ENCODE measurements around the gene ABCB10. TPM values are rescaled to one million over a fixed set of nuclear protein-coding genes. Genes with fewer than 3 reads are reported as not detected.
A peak's percentile ranks its signal among the peaks of the same experiment; 100 is the strongest.

The ABCB10 gene
- polyA plus RNA-seq, 2 of the 4 experiments (the other 2 are of a cell fraction): 13.9 to 16.3 TPM

DNA sequence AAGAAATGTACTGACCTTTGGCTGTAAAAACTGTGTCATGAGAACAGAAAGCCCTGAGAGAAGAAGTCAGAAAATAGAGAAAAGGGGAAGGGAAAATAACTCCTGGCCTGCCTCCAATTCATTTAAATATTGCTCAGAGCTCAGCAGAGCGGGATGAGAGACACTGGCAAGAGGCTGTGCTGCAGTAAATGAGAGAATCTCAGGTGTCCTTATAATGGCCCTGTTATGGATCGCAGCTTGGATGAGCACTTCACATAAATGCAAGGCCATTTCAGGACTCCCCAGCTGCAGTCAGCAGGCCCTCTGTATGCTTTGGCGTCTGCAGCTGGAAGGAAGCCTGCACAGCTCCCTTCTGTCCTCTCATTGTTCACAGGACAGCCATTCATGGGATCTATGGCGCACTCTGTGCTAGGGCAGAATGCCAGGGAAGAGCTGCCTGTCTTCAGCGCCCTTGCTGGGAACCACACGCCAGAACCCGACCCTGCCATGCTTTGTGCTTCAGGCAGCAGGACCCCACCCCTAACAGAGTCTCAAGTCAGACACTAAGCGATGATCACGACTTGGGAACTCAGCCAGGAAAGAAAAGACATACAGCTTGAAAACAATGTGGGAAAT lies 20.7 kb upstream of the ABCB10 start:
- Histone ChIP-seq H3K27ac (no peak overlapping the region), H3K4me2 (no peak overlapping the region), H3K4me3 (no peak overlapping the region), H3K4me1 (no peaks in the 10 kb centered on the region), H3K9me3 (no peaks in the 10 kb centered on the region)
- CTCF ChIA-PET: interaction anchor here (1.0 to 1.2 kb wide), 3 partner anchors 17 to 21 kb away, joined by 3 read pairs; no protein-coding TSS in a partner anchor
- ATAC-seq (peak in 1 of 2 experiments; percentile 51; a peak in 3 of 6 replicates), DNase-seq (ENCODE audit: low read depth in 1 of 2, low spot score in 1 of 2) (no peak), FAIRE-seq (no peak)
- WGBS (ENCODE audit: missing lambda C conversion rate): 73% methylated on average over 9 of the region's 9 CpGs
- TF ChIP-seq MAZ (IDR thresholded peaks at IDR 0.05; ENCODE audit: borderline replicate concordance, low read depth, low read length) (no peak), GATA3 (IDR thresholded peaks at IDR 0.05; ENCODE audit: borderline replicate concordance) (no peak), TFCP2L1 (CRISPR knock-in tag; IDR thresholded peaks at IDR 0.05) (no peak), ESRRA (IDR thresholded peaks at IDR 0.05; ENCODE audit: borderline replicate concordance, low read length) (no peak), CEBPB (IDR thresholded peaks at IDR 0.05) (no peak), HOXA7 (CRISPR knock-in tag; IDR thresholded peaks at IDR 0.05) (no peak), EHF (CRISPR knock-in tag; IDR thresholded peaks at IDR 0.05) (no peak), FOSL2 (IDR thresholded peaks at IDR 0.05) (no peak), FOSL2 (CRISPR knock-in tag; IDR thresholded peaks at IDR 0.05) (no peak), HOXB5 (CRISPR knock-in tag; IDR thresholded peaks at IDR 0.05) (no peak), MAFK (IDR thresholded peaks at IDR 0.05; ENCODE audit: partially characterized antibody) (no peak), ZSCAN20 (CRISPR knock-in tag; IDR thresholded peaks at IDR 0.05) (no peak), ZFP36 (IDR thresholded peaks at IDR 0.05; ENCODE audit: borderline replicate concordance, partially characterized antibody) (no peak), RCOR1 (IDR thresholded peaks at IDR 0.05; ENCODE audit: low read depth, low read length) (no peak)
- TF ChIP-seq, protein P1, sequence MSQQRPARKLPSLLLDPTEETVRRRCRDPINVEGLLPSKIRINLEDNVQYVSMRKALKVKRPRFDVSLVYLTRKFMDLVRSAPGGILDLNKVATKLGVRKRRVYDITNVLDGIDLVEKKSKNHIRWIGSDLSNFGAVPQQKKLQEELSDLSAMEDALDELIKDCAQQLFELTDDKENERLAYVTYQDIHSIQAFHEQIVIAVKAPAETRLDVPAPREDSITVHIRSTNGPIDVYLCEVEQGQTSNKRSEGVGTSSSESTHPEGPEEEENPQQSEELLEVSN (IDR thresholded peaks at IDR 0.05; ENCODE audit: borderline replicate concordance, low read depth): no peak
- TF ChIP-seq, protein P2, sequence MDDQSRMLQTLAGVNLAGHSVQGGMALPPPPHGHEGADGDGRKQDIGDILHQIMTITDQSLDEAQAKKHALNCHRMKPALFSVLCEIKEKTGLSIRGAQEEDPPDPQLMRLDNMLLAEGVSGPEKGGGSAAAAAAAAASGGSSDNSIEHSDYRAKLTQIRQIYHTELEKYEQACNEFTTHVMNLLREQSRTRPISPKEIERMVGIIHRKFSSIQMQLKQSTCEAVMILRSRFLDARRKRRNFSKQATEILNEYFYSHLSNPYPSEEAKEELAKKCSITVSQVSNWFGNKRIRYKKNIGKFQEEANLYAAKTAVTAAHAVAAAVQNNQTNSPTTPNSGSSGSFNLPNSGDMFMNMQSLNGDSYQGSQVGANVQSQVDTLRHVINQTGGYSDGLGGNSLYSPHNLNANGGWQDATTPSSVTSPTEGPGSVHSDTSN (IDR thresholded peaks at IDR 0.05): no peak
- TF ChIP-seq, protein P3, sequence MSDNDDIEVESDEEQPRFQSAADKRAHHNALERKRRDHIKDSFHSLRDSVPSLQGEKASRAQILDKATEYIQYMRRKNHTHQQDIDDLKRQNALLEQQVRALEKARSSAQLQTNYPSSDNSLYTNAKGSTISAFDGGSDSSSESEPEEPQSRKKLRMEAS (IDR thresholded peaks at IDR 0.05): no peak
- POLR2A ChIA-PET: no interaction called here

DNA sequence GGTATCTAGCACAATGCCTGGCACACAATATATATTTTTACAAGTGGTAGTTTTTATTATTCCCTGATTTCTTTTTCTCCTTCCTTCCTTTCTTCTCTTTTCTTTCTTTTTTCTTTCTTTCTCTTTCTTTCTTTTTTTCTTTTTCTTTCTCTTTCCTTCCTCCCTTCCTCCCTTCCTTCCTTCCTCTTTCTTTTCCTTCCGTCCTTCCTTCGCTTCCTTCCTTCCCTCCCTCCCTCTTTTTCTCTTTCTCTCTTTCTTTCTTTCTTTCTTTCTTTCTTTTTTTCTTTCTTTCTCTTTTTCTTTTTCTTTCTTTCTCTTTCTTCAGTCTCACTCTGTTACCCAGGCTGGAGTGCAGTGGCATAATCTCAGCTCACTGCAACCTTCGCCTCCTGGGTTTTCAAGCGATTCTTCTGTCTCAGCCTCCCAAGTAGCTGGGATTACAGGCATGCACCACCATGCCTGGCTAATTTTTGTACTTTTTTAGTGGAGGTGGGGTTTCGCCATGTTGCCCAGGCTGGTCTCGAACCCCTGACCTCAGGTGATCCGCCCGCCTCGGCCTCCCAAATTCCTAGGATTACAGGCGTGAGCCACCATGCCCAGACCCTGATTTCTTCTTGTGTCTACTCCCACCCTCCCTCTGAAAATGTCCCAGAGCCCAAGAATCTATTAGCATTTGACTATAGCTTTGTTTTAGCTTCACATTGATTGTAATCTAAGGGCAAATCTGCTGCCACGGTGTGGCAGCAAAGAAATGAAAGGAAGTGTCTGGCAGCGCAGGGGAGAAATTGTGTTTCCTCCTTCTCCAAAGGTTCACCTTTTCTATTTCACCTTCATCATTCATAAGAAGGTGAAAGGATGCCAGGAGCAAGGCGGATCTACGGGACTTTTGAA lies 19.9 kb upstream of the ABCB10 start:
- POLR2A ChIA-PET: no interaction called here
- FAIRE-seq (no peak), ATAC-seq (no peak), DNase-seq (ENCODE audit: low read depth in 1 of 2, low spot score in 1 of 2) (no peak)
- CTCF ChIA-PET: interaction anchor here (1.0 to 1.2 kb wide), 3 partner anchors 17 to 21 kb away, joined by 3 read pairs; no protein-coding TSS in a partner anchor
- Histone ChIP-seq H3K4me2 (no peak overlapping the region), H3K27ac (no peak overlapping the region), H3K9me3 (no peaks in the 10 kb centered on the region), H3K4me3 (no peak overlapping the region), H3K4me1 (no peaks in the 10 kb centered on the region)
- no peak for TF ChIP-seq HOXB13 (CRISPR knock-in tag; IDR thresholded peaks at IDR 0.05; ENCODE audit: low read depth)
- TF ChIP-seq, protein P4, sequence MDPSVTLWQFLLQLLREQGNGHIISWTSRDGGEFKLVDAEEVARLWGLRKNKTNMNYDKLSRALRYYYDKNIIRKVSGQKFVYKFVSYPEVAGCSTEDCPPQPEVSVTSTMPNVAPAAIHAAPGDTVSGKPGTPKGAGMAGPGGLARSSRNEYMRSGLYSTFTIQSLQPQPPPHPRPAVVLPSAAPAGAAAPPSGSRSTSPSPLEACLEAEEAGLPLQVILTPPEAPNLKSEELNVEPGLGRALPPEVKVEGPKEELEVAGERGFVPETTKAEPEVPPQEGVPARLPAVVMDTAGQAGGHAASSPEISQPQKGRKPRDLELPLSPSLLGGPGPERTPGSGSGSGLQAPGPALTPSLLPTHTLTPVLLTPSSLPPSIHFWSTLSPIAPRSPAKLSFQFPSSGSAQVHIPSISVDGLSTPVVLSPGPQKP (IDR thresholded peaks at IDR 0.05; ENCODE audit: low read depth, low read length): no peak
- TF ChIP-seq RNF2 (IDR thresholded peaks at IDR 0.05; ENCODE audit: borderline replicate concordance, low read depth): no peak
- no peak for TF ChIP-seq HOXB5 (CRISPR knock-in tag; IDR thresholded peaks at IDR 0.05)
- TF ChIP-seq, protein P1 (IDR thresholded peaks at IDR 0.05; ENCODE audit: borderline replicate concordance, low read depth): no peak
- TF ChIP-seq NR3C1 (IDR thresholded peaks at IDR 0.05): no peak
- TF ChIP-seq HDAC2 (IDR thresholded peaks at IDR 0.05): no peak
- no peak for TF ChIP-seq FOSB (CRISPR knock-in tag; IDR thresholded peaks at IDR 0.05)
- TF ChIP-seq RARB (CRISPR knock-in tag; IDR thresholded peaks at IDR 0.05): no peak
- no peak for TF ChIP-seq SMC3 (IDR thresholded peaks at IDR 0.05)
- WGBS (ENCODE audit: missing lambda C conversion rate): 78% methylated on average over 14 of the region's 14 CpGs

Measured in A549 (cell line).